ENCODE measurements around the gene NKX6-1.

The NKX6-1 gene

DNA sequence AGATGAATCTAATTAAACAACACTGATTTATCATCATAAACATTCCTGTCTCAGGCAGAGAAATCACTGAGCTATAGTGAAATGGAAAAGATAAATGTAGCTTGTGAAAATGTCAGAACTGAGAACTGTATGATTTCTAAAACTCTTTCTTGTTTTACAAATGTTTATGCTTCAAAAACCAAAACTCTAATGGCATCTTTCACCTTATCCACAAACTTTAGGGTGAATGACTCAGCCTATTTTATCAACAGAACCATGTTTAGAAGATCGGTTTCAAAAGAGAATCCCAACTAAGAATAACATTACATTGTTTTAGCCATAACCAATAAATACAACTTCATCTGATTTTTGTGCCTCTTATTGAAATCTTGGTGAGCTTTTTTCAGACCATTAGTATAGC, 21.4 kb downstream of the NKX6-1 start:
- DNase-seq = no peak

GRCh38 chr4:84474107-84474506, 25.0 kb downstream of the NKX6-1 start:
- no peak for DNase-seq

GRCh38 chr4:84472154-84472553, 26.9 kb downstream of the NKX6-1 start:
- DNase-seq = no peak

- DNase-seq = no peak
These were observed 28.8 kb downstream of the NKX6-1 start for GRCh38 chr4:84470204-84470785.

DNA sequence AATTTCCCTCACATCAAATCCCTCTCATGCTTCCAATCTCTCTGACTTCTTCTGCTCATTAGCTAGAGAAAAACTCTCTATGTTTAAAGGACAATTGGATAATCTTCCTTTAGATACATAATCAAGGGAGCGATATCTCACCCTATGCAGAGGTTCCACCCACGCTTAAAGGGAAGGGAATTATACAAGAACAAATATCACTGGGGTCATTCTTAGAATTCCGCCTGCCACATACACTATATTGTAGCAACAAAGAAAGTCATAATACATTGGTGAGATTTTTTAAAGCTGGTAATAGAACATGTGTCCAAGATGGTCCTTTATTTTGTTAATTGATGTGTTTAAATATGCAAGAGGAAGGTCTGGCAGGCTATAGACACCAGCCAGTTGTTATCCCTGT, 31.5 kb downstream of the NKX6-1 start:
- DNase-seq = no peak

GRCh38 chr4:84459783-84460182, 39.3 kb downstream of the NKX6-1 start:
- no peak for DNase-seq

GRCh38 chr4:84456157-84456556, 42.9 kb downstream of the NKX6-1 start:
- no peak for DNase-seq

- DNase-seq = no peak
These were observed 43.4 kb downstream of the NKX6-1 start for GRCh38 chr4:84455697-84456096.

- DNase-seq = no peak
These were observed 47.5 kb downstream of the NKX6-1 start for GRCh38 chr4:84451546-84451945.

- DNase-seq = no peak
These were observed 55.6 kb downstream of the NKX6-1 start for GRCh38 chr4:84443523-84443922.

DNA sequence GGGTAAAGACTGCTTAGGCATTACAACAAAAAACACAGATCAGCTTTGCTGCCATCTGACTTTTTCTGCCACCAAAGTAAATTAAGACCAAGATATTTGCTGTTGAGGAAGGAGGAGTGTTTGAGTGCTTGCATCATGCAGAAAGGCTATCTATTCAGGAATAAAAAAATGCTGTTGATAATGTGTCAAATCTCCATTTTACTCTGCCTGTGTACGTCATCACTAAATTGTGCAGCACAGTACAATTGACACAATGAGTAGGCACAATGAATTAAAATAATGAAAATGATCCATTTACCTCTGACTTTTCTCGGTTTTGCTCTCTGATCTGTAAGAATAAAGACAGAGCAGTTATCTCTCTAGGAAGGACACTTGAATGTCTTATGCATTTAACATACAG, 56.3 kb downstream of the NKX6-1 start:
- no peak for DNase-seq
